H9 (cell line): ENCODE data around the gene PARPBP. TPM values are rescaled to one million over a fixed set of nuclear protein-coding genes. Genes with fewer than 3 reads are reported as not detected.

ENCODE experiments used
- DNase-seq: peaks from one replicate; pipeline ENCODE4 v3.0.0-alpha.2; 2017
- H2AFZ ChIP-seq: one replicate; pipeline ENCODE4 v1.6.1; 2013; ENCODE audit warnings: mild to moderate bottlenecking, low read length, control low read depth, moderate library complexity
- H2AK5ac ChIP-seq: 2 replicates; pipeline ENCODE4 v1.6.1; 2013; ENCODE audit warnings: low read length, control low read depth, mixed read lengths; ENCODE audit not compliant: insufficient read length
- H2BK120ac ChIP-seq: one replicate; pipeline ENCODE4 v1.6.1; 2013; ENCODE audit warnings: low read depth, mild to moderate bottlenecking, low read length, control low read depth, inconsistent platforms; ENCODE audit not compliant: poor library complexity, severe bottlenecking
- H2BK12ac ChIP-seq: 2 replicates; pipeline ENCODE4 v1.6.1; 2013; ENCODE audit warnings: low read length, control low read depth, mixed read lengths, low read depth; ENCODE audit not compliant: insufficient read length
- H2BK15ac ChIP-seq: 2 replicates; pipeline ENCODE4 v1.6.1; 2013; ENCODE audit warnings: low read depth, low read length, control low read depth
- H2BK20ac ChIP-seq: one replicate; pipeline ENCODE4 v1.6.1; 2013; ENCODE audit warnings: low read depth, mild to moderate bottlenecking, low read length, control low read depth, inconsistent platforms; ENCODE audit not compliant: poor library complexity, severe bottlenecking
- H2BK5ac ChIP-seq: 2 replicates; pipeline ENCODE4 v1.6.1; 2013; ENCODE audit warnings: low read length, control low read depth, mixed read lengths; ENCODE audit not compliant: insufficient read length
- H3K14ac ChIP-seq: 2 replicates; pipeline ENCODE4 v1.6.1; 2013; ENCODE audit warnings: low read length, control low read depth; ENCODE audit not compliant: insufficient read depth
- H3K18ac ChIP-seq: 2 replicates; pipeline ENCODE4 v1.6.1; 2013; ENCODE audit warnings: low read depth, mild to moderate bottlenecking, mixed read lengths, low read length, control low read depth; ENCODE audit not compliant: insufficient read length
- H3K23ac ChIP-seq: 2 replicates; pipeline ENCODE4 v1.6.1; 2013; ENCODE audit warnings: low read length, control low read depth, mixed read lengths, low read depth; ENCODE audit not compliant: insufficient read length
- H3K23me2 ChIP-seq: 2 replicates; pipeline ENCODE4 v1.6.1; 2013; ENCODE audit warnings: low read depth, mild to moderate bottlenecking, mixed read lengths, low read length, control low read depth; ENCODE audit not compliant: insufficient read length, poor library complexity, severe bottlenecking
- H3K27ac ChIP-seq: 2 replicates; pipeline ENCODE4 v1.5.1; 2013; ENCODE audit warnings: low read length, control low read depth, mixed read lengths, low read depth; ENCODE audit not compliant: insufficient read length
- H3K27me3 ChIP-seq: 2 replicates; pipeline ENCODE4 v1.6.1; 2013; ENCODE audit warnings: low read length, control low read depth, inconsistent platforms; ENCODE audit not compliant: insufficient read depth
- H3K4ac ChIP-seq: 2 replicates; pipeline ENCODE4 v1.6.1; 2013; ENCODE audit warnings: low read depth, mild to moderate bottlenecking, control low read depth, inconsistent platforms, low read length, moderate library complexity
- H3K4me1 ChIP-seq: 2 replicates; pipeline ENCODE4 v1.6.1; 2013; ENCODE audit warnings: low read length, control low read depth, inconsistent platforms; ENCODE audit not compliant: insufficient read depth
- H3K4me2 ChIP-seq: 2 replicates; pipeline ENCODE4 v1.6.1; 2013; ENCODE audit warnings: low read length, control low read depth, mixed read lengths; ENCODE audit not compliant: insufficient read length, insufficient read depth
- H3K56ac ChIP-seq: 2 replicates; pipeline ENCODE4 v1.6.1; 2013; ENCODE audit warnings: low read depth, mild to moderate bottlenecking, mixed read lengths, low read length, control low read depth; ENCODE audit not compliant: insufficient read length
- H3K79me1 ChIP-seq: 2 replicates; pipeline ENCODE4 v1.6.1; 2013; ENCODE audit warnings: low read depth, mild to moderate bottlenecking, moderate library complexity, low read length, control low read depth, inconsistent platforms; ENCODE audit not compliant: insufficient read depth, poor library complexity, severe bottlenecking
- H3K79me2 ChIP-seq: 2 replicates; pipeline ENCODE4 v1.6.1; 2013; ENCODE audit warnings: low read length, control low read depth, inconsistent platforms; ENCODE audit not compliant: insufficient read depth
- H3K9ac ChIP-seq: 2 replicates; pipeline ENCODE4 v1.6.1; 2013; ENCODE audit warnings: low read length, control low read depth, mixed read lengths; ENCODE audit not compliant: insufficient read length; ENCODE audit errors: extremely low read depth
- H3K9me3 ChIP-seq: one replicate; pipeline ENCODE4 v1.6.1; 2013; ENCODE audit warnings: low read depth, low read length, inconsistent platforms; ENCODE audit not compliant: control insufficient read depth
- H3T11ph ChIP-seq: one replicate; pipeline ENCODE4 v1.6.1; 2013; ENCODE audit warnings: mild to moderate bottlenecking, low read length, control low read depth, inconsistent platforms
- H4K20me1 ChIP-seq: one replicate; pipeline ENCODE4 v1.6.1; 2013; ENCODE audit not compliant: control insufficient read depth, insufficient read length, insufficient read depth
- H4K5ac ChIP-seq: 2 replicates; pipeline ENCODE4 v1.6.1; 2013; ENCODE audit warnings: low read depth, mild to moderate bottlenecking, mixed read lengths, low read length, control low read depth; ENCODE audit not compliant: insufficient read length
- H4K8ac ChIP-seq: replicated peaks from 2 replicates; pipeline ENCODE4 v1.6.1; 2013; ENCODE audit warnings: low read length, control low read depth, mixed read lengths, low read depth; ENCODE audit not compliant: insufficient read length
- H4K91ac ChIP-seq: 2 replicates; pipeline ENCODE4 v1.6.1; 2013; ENCODE audit warnings: low read depth, mild to moderate bottlenecking, moderate library complexity, mixed read lengths, low read length, control low read depth; ENCODE audit not compliant: insufficient read length
- H3K27ac Mint-ChIP-seq, 3 experiments: 2 replicates in 2 of 3; 3 replicates in 1 of 3; pipeline ENCODE4 v1.8.0; 2020 to 2021; ENCODE audit warnings: mixed read lengths in 3 of 3, mild to moderate bottlenecking in 1 of 3, moderate library complexity in 1 of 3
- H3K27me3 Mint-ChIP-seq: 2 replicates; pipeline ENCODE4 v1.8.0; 2021; ENCODE audit warnings: low read depth, mild to moderate bottlenecking, moderate library complexity, mixed read lengths
- H3K36me3 Mint-ChIP-seq, 3 experiments: 2 replicates in 2 of 3; 3 replicates in 1 of 3; pipeline ENCODE4 v1.8.0; 2020 to 2021; ENCODE audit warnings: low read depth in 3 of 3, mixed read lengths in 3 of 3; ENCODE audit not compliant: insufficient read depth in 1 of 3
- H3K4me1 Mint-ChIP-seq, 2 experiments: 2 replicates each; pipeline ENCODE4 v1.8.0; 2020; ENCODE audit warnings: mixed read lengths in 2 of 2
- H3K4me3 Mint-ChIP-seq, 2 experiments: 2 replicates in 1 of 2; 3 replicates in 1 of 2; pipeline ENCODE4 v1.8.0; 2020 to 2021; ENCODE audit warnings: mild to moderate bottlenecking in 2 of 2, mixed read lengths in 2 of 2, moderate library complexity in 1 of 2
- H3K9me3 Mint-ChIP-seq, 2 experiments: 2 replicates in 1 of 2; 3 replicates in 1 of 2; pipeline ENCODE4 v1.8.0; 2020; ENCODE audit warnings: mild to moderate bottlenecking in 2 of 2, mixed read lengths in 2 of 2, moderate library complexity in 1 of 2
- WGBS: extraction: QIAGEN DNeasy Blood & Tissue Kit; methylation state at CpG from one replicate; pipeline ENCODE4 v1.1.7; 2013; ENCODE audit warnings: missing lambda C conversion rate, low lambda C conversion rate, mixed read lengths; ENCODE audit not compliant: insufficient read length; ENCODE audit errors: extremely low coverage; 5-methylcytosine and 5-hydroxymethylcytosine counted together
- total RNA-seq: library from RNA; stranded (reverse); gene quantifications from 2 replicates; pipeline ENCODE4 v1.2.1, GENCODE V29; 2021
- TF ChIP-seq, protein P1 (sequence below): fragments of 200-600 bp; sonication (generic); conservative IDR thresholded peaks from 3 replicates; pipeline ENCODE4 v1.8.0; 2021; ENCODE audit warnings: antibody characterized with exemption, mild to moderate bottlenecking

The PARPBP gene
- total RNA-seq, 1 experiment from 2014 or later, result 32.1 TPM

DNA sequence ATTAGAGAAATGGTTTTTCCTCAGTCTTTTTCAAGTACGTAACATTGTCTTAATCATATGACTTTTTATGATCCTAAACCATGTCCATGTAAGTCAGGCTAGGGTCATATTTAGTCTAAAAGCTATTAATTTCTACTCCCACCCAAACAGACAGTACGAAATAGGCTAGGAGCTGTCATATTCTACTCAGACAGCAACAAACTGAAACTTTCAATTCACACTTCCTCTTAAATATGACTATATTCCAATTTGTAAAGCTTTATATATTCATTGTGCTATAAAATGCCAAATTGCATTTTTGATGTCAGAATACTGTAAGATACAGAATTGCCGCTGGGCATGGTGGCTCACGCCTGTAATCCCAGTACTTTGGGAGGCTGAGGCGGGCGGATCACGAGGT lies 3.6 kb upstream of the PARPBP start:
- Histone ChIP-seq H3T11ph (no peak overlapping the region), H2BK5ac (no peak overlapping the region), H3K79me1 (no peaks in the 10 kb centered on the region), H4K91ac (no peak overlapping the region), H2BK120ac (no peak overlapping the region), H3K23me2 (peaks cover 10% of the 10 kb centered on the region), H3K79me2 (peaks cover 3% of the 10 kb centered on the region; the same call in 1 of the 2 replicates), H2BK12ac (no peak overlapping the region), H4K8ac (no peak overlapping the region), H3K4me2 (no peak overlapping the region), H3K23ac (no peak overlapping the region), H3K27ac (no peak overlapping the region), H3K9ac (no peak overlapping the region), H4K20me1 (no peaks in the 10 kb centered on the region), H3K4ac (no peak overlapping the region), H3K18ac (no peak overlapping the region), H4K5ac (no peak overlapping the region), H3K14ac (no peak overlapping the region), H2BK20ac (no peak overlapping the region), H3K27me3 (no peaks in the 10 kb centered on the region), H2BK15ac (no peak overlapping the region), H3K4me1 (no peaks in the 10 kb centered on the region), H2AK5ac (no peak overlapping the region), H3K9me3 (no peaks in the 10 kb centered on the region), H3K56ac (no peak overlapping the region), H2AFZ (no peak overlapping the region)
- Mint-ChIP-seq H3K9me3 (no peaks in the 10 kb centered on the region), H3K36me3 (peaks cover 5 to 26% (median 25%) of the 10 kb centered on the region in 3 experiments; a peak in 5 of 7 replicates), H3K4me3 (no peak overlapping the region), H3K27ac (no peak overlapping the region), H3K4me1 (peaks cover 25 to 27% of the 10 kb centered on the region in 2 experiments), H3K27me3 (no peaks in the 10 kb centered on the region)
- no CpG with 5 or more reads among the region's 7 CpGs for WGBS
- no peak for DNase-seq
- TF ChIP-seq, protein P1, sequence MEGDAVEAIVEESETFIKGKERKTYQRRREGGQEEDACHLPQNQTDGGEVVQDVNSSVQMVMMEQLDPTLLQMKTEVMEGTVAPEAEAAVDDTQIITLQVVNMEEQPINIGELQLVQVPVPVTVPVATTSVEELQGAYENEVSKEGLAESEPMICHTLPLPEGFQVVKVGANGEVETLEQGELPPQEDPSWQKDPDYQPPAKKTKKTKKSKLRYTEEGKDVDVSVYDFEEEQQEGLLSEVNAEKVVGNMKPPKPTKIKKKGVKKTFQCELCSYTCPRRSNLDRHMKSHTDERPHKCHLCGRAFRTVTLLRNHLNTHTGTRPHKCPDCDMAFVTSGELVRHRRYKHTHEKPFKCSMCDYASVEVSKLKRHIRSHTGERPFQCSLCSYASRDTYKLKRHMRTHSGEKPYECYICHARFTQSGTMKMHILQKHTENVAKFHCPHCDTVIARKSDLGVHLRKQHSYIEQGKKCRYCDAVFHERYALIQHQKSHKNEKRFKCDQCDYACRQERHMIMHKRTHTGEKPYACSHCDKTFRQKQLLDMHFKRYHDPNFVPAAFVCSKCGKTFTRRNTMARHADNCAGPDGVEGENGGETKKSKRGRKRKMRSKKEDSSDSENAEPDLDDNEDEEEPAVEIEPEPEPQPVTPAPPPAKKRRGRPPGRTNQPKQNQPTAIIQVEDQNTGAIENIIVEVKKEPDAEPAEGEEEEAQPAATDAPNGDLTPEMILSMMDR, result no peak
